Colonic mucosa (tissue), 4 donors: ENCODE measurements around the gene CBY2. TPM values are rescaled to one million over a fixed set of nuclear protein-coding genes. Genes with fewer than 3 reads are reported as not detected.
"Not testable (repeated sequence)": the region's sequence is repeated elsewhere in the genome, so short reads cannot be mapped to it uniquely, and the experiment has no call there.

Source experiments
- DNase-seq: peaks from one replicate; pipeline ENCODE4 v3.0.0-alpha.2; 2020
- H3K27ac ChIP-seq: fragments of 200-600 bp; one replicate; pipeline ENCODE4 v1.8.0; 2021
- H3K27me3 ChIP-seq: fragments of 200-600 bp; one replicate; pipeline ENCODE4 v1.8.0; 2021
- H3K36me3 ChIP-seq: fragments of 200-600 bp; one replicate; pipeline ENCODE4 v1.8.0; 2021
- H3K4me1 ChIP-seq: fragments of 200-600 bp; one replicate; pipeline ENCODE4 v1.8.0; 2021; ENCODE audit warnings: mild to moderate bottlenecking
- H3K4me3 ChIP-seq: fragments of 200-600 bp; one replicate; pipeline ENCODE4 v1.8.0; 2021
- H3K9ac ChIP-seq, 2 donors: one replicate each; pipeline ENCODE4 v1.7.0; 2013; ENCODE audit warnings: control low read depth in 2 of 2, low read depth in 2 of 2, low read length in 2 of 2
- H3K9me3 ChIP-seq: fragments of 200-600 bp; one replicate; pipeline ENCODE4 v1.8.0; 2021
- CTCF ChIP-seq: fragments of 200-600 bp; IDR thresholded peaks from one replicate; pipeline ENCODE4 v1.8.0; 2022; ENCODE audit warnings: antibody characterized with exemption, mild to moderate bottlenecking
- intact Hi-C: fragments of 100-400 bp; cut with DNase I; formaldehyde crosslinking; loops from one replicate; pipeline ENCODE4 v1.14.1; 2022
- total RNA-seq, 2 donors: library from RNA; stranded (reverse); fragmentation: NEBNext Ultra II Directional in 1 of 2; extraction: Animal tissue kit (Norgen Biotek cat#: 25700) in 1 of 2; gene quantifications; one replicate each; pipeline ENCODE4 v1.2.1, GENCODE V29; 2021
- donor health status: healthy.
- donor health status: DM: no; HTN: no; CAD: no.
- donor health status: DM: no; HTN: no; CAD: no.

CBY2 gene
- total RNA-seq, 2 donors from 2014 or later, result not detected

- no peak for DNase-seq
- no peak for TF ChIP-seq CTCF
- no peaks in the 10 kb centered on the region for H3K27me3 ChIP-seq
- H3K27ac ChIP-seq, result no peak overlapping the region
- H3K36me3 ChIP-seq, result no peaks in the 10 kb centered on the region
- intact Hi-C loops, result no loop called here
- no peaks in the 10 kb centered on the region for H3K4me1 ChIP-seq
- no peaks in the 10 kb centered on the region for H3K9me3 ChIP-seq
- no peak overlapping the region for H3K9ac ChIP-seq
- H3K4me3 ChIP-seq, result no peak overlapping the region
Measured at GRCh38 chr13:45751885-45752284, 49.8 kb downstream of the CBY2 start.

DNA sequence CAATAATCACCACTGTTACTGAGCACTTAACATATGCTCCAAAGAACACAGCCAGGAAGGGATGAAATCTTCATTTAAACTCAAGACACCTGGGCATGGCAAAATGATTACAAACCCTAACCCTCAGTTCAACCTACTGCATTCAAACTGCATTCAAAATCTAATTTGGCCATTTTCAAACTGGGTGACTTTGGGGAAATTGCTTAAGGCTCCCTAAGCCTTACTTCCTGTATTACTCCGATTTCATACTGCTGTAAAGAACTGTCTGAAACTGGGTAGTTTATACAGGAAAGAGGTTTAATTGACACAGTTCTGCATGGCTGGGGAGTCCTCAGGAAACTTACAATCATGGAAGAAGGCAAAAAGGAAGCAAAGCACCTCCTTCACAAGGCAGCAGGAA, 50.4 kb downstream of the CBY2 start:
- H3K9me3 ChIP-seq, result no peaks in the 10 kb centered on the region
- no peaks in the 10 kb centered on the region for H3K27me3 ChIP-seq
- no peaks in the 10 kb centered on the region for H3K36me3 ChIP-seq
- H3K9ac ChIP-seq, result no peak overlapping the region
- H3K27ac ChIP-seq, result no peak overlapping the region
- intact Hi-C loops, result no loop called here
- no peak for TF ChIP-seq CTCF
- DNase-seq, result no peak
- no peaks in the 10 kb centered on the region for H3K4me1 ChIP-seq
- H3K4me3 ChIP-seq, result no peak overlapping the region

DNA sequence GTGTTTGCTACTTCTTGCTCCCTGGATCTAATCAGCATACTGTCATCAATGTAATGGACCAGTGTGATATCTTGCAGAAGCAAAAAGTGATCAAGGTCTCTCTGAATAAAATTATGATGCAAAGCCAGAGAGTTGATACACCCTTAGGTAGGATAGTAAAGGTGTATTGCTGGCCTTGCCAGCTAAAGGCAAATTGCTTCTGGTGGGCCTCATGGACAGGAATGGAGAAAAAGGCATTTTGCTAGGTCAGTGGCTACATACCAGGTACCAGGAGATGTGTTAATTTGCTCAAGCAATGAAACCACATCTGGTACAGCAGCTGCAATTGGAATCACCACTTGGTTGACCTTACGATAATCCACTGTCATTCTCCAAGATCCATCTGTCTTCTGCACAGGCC, 54.4 kb downstream of the CBY2 start:
- H3K9me3 ChIP-seq, H3K4me3 ChIP-seq, H3K27ac ChIP-seq, H3K4me1 ChIP-seq, H3K9ac ChIP-seq, DNase-seq, intact Hi-C loops, H3K36me3 ChIP-seq, H3K27me3 ChIP-seq: not testable (repeated sequence)

GRCh38 chr13:45757589-45757988, 55.5 kb downstream of the CBY2 start:
- H3K9me3 ChIP-seq, H3K4me1 ChIP-seq, H3K4me3 ChIP-seq, H3K36me3 ChIP-seq, H3K9ac ChIP-seq, intact Hi-C loops, H3K27me3 ChIP-seq, DNase-seq, H3K27ac ChIP-seq: not testable (repeated sequence)

DNA sequence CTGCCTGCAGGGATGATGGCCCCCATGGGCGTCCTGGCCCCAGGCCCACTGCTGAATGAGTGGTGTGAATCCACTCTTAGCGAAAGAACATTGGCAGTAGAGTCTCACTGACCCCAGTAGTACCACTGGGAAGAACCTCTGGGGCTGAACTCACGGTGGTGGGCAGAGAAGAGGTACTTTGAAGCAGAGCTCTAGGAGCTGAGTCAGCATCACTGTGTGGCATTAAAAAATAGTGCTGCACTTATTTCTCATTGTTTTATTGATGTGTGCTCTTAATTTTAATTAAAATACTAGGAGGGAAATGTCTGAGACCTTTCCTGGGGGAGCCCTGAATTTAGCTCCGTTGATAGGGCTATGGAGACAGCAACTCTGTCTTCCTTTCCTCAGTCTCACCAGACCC, 61.3 kb downstream of the CBY2 start:
- Histone ChIP-seq H3K9me3 (no peaks in the 10 kb centered on the region), H3K9ac (no peak overlapping the region), H3K27ac (no peak overlapping the region), H3K4me1 (no peaks in the 10 kb centered on the region), H3K4me3 (no peak overlapping the region), H3K27me3 (no peaks in the 10 kb centered on the region), H3K36me3 (no peaks in the 10 kb centered on the region)
- no peak for DNase-seq
- intact Hi-C loops, result no loop called here
- no peak for TF ChIP-seq CTCF

Other genes starting within 250 kb of the CBY2 start
- 10 to 100 TPM; 39.0 to 49.8 TPM for gene COG3, start 237.4 kb upstream of the CBY2 start, total RNA-seq
- not detected for gene ERICH6B, start 86.6 kb upstream of the CBY2 start, total RNA-seq
- gene SIAH3, start 149.4 kb downstream of the CBY2 start, total RNA-seq, result not detected